ENCODE results near the gene SH3D19. TPM values are rescaled to one million over a fixed set of nuclear protein-coding genes. Genes with fewer than 3 reads are reported as not detected.

Gene SH3D19
- total RNA-seq, 1 experiment from 2014 or later: 29.7 TPM

DNA sequence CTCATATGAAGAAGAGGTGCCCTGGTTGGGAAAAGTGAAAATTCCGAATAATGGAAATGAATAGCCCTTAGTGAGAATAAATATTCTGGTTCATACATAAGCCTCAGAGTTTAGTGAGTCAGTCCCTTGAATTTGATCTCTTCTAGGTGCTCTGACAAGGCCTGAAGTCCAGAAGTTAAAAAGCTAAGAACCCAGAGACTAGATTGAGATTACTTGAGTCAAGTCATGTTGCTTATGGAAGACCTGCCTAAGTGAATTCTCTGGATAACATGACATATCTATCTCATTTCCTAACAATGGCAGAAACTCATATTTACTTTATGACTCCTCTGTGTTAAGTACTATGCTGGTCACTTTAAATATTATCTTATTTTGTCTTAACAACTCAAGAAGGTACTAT is 58.9 kb downstream of the SH3D19 start:
- peaks cover 3% of the 10 kb centered on the region for H3K79me1 ChIP-seq (ENCODE audit: insufficient read depth, low read depth, low read length, poor library complexity, severe bottlenecking)
- Mint-ChIP-seq H3K4me1 (peaks cover 0 to 5% of the 10 kb centered on the region in 2 experiments; a peak in 2 of 4 replicates), H3K36me3 (ENCODE audit: insufficient read depth in 1 of 3, low read depth in 3 of 3) (peaks cover 5 to 12% (median 10%) of the 10 kb centered on the region in 3 experiments; a peak in 6 of 7 replicates), H3K27ac (no peak overlapping the region), H3K27me3 (ENCODE audit: low read depth) (no peaks in the 10 kb centered on the region), H3K9me3 (peaks cover 0 to 2% of the 10 kb centered on the region in 2 experiments; a peak in 2 of 5 replicates), H3K4me3 (no peak overlapping the region)
- WGBS (ENCODE audit: extremely low coverage, insufficient read length, low lambda C conversion rate): no CpG with 5 or more reads among the region's 1 CpG
- no peaks in the 10 kb centered on the region for H4K20me1 ChIP-seq (ENCODE audit: control insufficient read depth, insufficient read depth, insufficient read length)
- H3K79me2 ChIP-seq (ENCODE audit: insufficient read depth, low read length): no peaks in the 10 kb centered on the region
- no peak overlapping the region for H2BK12ac ChIP-seq (ENCODE audit: insufficient read length, low read depth, low read length)
- no peaks in the 10 kb centered on the region for H3K4me1 ChIP-seq (ENCODE audit: insufficient read depth, low read length)
- H3K14ac ChIP-seq (ENCODE audit: insufficient read depth, low read length): no peak overlapping the region
- H3T11ph ChIP-seq (ENCODE audit: low read length): no peak overlapping the region
- H3K23me2 ChIP-seq (ENCODE audit: insufficient read length, low read depth, low read length, poor library complexity, severe bottlenecking): no peaks in the 10 kb centered on the region
- no peak overlapping the region for H3K18ac ChIP-seq (ENCODE audit: insufficient read length, low read depth, low read length)
- H3K9ac ChIP-seq (ENCODE audit: extremely low read depth, insufficient read length, low read length): no peak overlapping the region
- H4K8ac ChIP-seq (replicated peaks; ENCODE audit: insufficient read length, low read depth, low read length): no peak overlapping the region
- H2BK5ac ChIP-seq (ENCODE audit: insufficient read length, low read length): no peak overlapping the region
- H3K4ac ChIP-seq (ENCODE audit: low read depth, low read length): no peak overlapping the region
- H2BK20ac ChIP-seq (ENCODE audit: low read depth, low read length, poor library complexity, severe bottlenecking): no peak overlapping the region
- H3K4me2 ChIP-seq (ENCODE audit: insufficient read depth, insufficient read length, low read length): no peak overlapping the region
- no peak overlapping the region for H2BK120ac ChIP-seq (ENCODE audit: low read depth, low read length, poor library complexity, severe bottlenecking)
- no peak overlapping the region for H3K23ac ChIP-seq (ENCODE audit: insufficient read length, low read depth, low read length)
- no peaks in the 10 kb centered on the region for H3K9me3 ChIP-seq (ENCODE audit: control insufficient read depth, low read depth, low read length)
- DNase-seq: no peak
- H4K91ac ChIP-seq (ENCODE audit: insufficient read length, low read depth, low read length): no peak overlapping the region
- no peak overlapping the region for H3K27ac ChIP-seq (ENCODE audit: insufficient read length, low read depth, low read length)
- TF ChIP-seq, protein P1, sequence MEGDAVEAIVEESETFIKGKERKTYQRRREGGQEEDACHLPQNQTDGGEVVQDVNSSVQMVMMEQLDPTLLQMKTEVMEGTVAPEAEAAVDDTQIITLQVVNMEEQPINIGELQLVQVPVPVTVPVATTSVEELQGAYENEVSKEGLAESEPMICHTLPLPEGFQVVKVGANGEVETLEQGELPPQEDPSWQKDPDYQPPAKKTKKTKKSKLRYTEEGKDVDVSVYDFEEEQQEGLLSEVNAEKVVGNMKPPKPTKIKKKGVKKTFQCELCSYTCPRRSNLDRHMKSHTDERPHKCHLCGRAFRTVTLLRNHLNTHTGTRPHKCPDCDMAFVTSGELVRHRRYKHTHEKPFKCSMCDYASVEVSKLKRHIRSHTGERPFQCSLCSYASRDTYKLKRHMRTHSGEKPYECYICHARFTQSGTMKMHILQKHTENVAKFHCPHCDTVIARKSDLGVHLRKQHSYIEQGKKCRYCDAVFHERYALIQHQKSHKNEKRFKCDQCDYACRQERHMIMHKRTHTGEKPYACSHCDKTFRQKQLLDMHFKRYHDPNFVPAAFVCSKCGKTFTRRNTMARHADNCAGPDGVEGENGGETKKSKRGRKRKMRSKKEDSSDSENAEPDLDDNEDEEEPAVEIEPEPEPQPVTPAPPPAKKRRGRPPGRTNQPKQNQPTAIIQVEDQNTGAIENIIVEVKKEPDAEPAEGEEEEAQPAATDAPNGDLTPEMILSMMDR (conservative IDR thresholded peaks at IDR 0.05): no peak
- H3K27me3 ChIP-seq (ENCODE audit: insufficient read depth, low read length): no peaks in the 10 kb centered on the region
- H2AK5ac ChIP-seq (ENCODE audit: insufficient read length, low read length): no peak overlapping the region
- no peak overlapping the region for H4K5ac ChIP-seq (ENCODE audit: insufficient read length, low read depth, low read length)
- H2AFZ ChIP-seq (ENCODE audit: low read length): no peak overlapping the region
- H2BK15ac ChIP-seq (ENCODE audit: low read depth, low read length): no peak overlapping the region
- no peak overlapping the region for H3K56ac ChIP-seq (ENCODE audit: insufficient read length, low read depth, low read length)

All from H9 (cell line).